ENCODE results near the gene LIN7A. TPM values are rescaled to one million over a fixed set of nuclear protein-coding genes. Genes with fewer than 3 reads are reported as not detected.

The LIN7A gene
- total RNA-seq, 6 experiments from 2014 or later = 13.4 to 23.0 (median 20.2) TPM

DNA sequence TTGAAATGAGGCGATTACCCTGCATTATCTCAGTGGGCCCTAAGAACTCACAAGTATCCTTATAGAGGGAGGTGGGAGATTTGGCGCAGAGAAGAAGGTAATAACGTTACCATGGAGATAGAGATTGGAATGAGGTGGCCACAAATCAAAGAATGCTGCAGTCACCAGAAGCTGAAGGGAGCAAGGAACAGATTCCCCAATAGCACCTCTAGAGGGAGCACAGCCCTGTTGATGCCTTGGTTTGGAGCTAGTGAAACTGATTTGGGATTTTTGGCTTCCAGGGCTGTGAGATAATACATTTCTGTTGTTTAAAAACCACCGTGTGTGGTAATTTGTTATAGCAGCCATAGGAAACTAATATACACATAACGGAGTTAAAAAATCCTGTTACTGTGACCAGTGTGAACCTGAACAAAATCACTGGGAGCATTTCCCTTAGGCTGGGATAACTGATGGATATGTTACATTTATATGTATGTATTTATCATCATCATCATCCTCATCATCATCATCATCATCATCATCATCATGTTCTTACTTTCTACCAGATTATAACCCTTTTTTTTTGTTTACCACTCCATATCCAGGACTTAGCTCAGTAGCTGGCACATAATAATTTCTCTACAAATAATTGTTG, 100.3 kb downstream of the LIN7A start:
- no peak for DNase-seq

DNA sequence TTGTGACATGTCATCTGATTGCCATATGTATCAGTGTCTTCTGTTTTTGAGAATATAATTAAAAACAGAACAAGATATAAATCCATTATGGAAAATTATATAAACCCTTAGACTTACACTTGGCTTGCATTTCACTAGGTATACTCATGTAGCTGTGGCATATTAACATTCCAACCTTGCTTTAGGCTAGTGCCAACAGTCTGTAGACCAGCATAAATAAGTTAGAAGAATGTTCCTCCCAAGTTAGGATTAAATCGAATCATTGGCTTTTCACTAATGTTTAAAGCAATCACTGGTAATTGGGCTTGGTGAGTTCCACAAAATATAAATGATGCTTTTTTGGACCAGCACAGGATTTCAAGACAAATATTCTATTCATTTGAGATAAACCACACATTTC, 103.0 kb downstream of the LIN7A start:
- no peak overlapping the region for H3K4me3 ChIP-seq
- H3K4me1 ChIP-seq = peaks cover 0 to 20% (median 0%) of the 10 kb centered on the region in 4 donors
- TF ChIP-seq, protein P1, sequence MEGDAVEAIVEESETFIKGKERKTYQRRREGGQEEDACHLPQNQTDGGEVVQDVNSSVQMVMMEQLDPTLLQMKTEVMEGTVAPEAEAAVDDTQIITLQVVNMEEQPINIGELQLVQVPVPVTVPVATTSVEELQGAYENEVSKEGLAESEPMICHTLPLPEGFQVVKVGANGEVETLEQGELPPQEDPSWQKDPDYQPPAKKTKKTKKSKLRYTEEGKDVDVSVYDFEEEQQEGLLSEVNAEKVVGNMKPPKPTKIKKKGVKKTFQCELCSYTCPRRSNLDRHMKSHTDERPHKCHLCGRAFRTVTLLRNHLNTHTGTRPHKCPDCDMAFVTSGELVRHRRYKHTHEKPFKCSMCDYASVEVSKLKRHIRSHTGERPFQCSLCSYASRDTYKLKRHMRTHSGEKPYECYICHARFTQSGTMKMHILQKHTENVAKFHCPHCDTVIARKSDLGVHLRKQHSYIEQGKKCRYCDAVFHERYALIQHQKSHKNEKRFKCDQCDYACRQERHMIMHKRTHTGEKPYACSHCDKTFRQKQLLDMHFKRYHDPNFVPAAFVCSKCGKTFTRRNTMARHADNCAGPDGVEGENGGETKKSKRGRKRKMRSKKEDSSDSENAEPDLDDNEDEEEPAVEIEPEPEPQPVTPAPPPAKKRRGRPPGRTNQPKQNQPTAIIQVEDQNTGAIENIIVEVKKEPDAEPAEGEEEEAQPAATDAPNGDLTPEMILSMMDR (IDR thresholded peaks at IDR 0.05) = no peak
- TF ChIP-seq POLR2A (IDR thresholded peaks at IDR 0.05) = no peak
- 29% methylated on average over 1 of the region's 1 CpG for WGBS (ENCODE audit: insufficient coverage, low coverage, low lambda C conversion rate, missing lambda C conversion rate)
- DNase-seq = no peak
- intact Hi-C loops (cut with DNase I) = loop anchor here in 1 of 2 donors (10.0 kb wide), 1 partner anchor 110 kb away; no protein-coding TSS in a partner anchor
- H3K9me3 ChIP-seq = no peaks in the 10 kb centered on the region
- no peak for ATAC-seq
- H3K27ac ChIP-seq = no peak overlapping the region
- no peaks in the 10 kb centered on the region for H3K27me3 ChIP-seq
- no peaks in the 10 kb centered on the region for H3K36me3 ChIP-seq

More for the DNA sequence above, 100.3 kb downstream of the LIN7A start:
- H3K4me3 ChIP-seq = no peak overlapping the region
- intact Hi-C loops (cut with DNase I) = loop anchor here in 1 of 2 donors (10.0 kb wide), 1 partner anchor 107 kb away; no protein-coding TSS in a partner anchor
- peak overlapping the region in 1 of 3 donors; percentile 35 for H3K27ac ChIP-seq
- TF ChIP-seq POLR2A (IDR thresholded peaks at IDR 0.05) = no peak
- TF ChIP-seq, protein P1 (IDR thresholded peaks at IDR 0.05) = peak; percentile 71 to 82 (median 78)
- WGBS (ENCODE audit: insufficient coverage, low coverage, low lambda C conversion rate, missing lambda C conversion rate) = 27% methylated on average over 5 of the region's 5 CpGs
- H3K27me3 ChIP-seq = no peaks in the 10 kb centered on the region
- peak; percentile 91 to 94 (median 92) for ATAC-seq
- peaks cover 0 to 3% (median 0%) of the 10 kb centered on the region in 4 donors for H3K36me3 ChIP-seq
- H3K4me1 ChIP-seq = peaks cover 0 to 20% (median 0%) of the 10 kb centered on the region in 4 donors
- no peaks in the 10 kb centered on the region for H3K9me3 ChIP-seq

DNA sequence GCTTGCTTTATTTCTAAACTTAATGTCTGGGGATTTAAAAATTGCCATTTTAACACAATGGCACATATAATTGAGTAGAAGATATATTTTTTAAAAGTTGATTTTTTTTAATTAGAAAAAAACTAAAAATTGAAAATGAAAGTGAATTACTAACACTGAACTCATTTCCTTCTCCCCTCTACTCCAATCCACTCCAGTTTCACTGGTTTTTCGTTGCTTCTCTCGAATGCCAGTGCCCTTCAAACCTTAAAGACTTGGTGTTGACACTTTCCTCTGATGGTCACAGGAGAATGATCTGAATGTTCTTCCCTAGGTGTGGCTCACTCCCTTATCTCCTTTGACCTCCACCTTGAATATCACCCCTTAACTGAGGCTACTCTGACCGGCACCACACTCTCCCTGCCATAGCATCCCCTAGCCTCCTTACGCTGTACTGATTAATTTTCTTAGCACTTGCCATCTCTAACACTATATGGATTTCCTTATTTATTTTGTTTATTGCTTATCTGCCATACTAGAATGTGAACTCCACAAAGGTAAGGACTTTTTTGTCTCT, 107.1 kb downstream of the LIN7A start:
- DNase-seq = no peak
- ATAC-seq = no peak
- Histone ChIP-seq H3K27me3 (no peaks in the 10 kb centered on the region), H3K4me3 (no peak overlapping the region), H3K9me3 (no peaks in the 10 kb centered on the region), H3K36me3 (no peaks in the 10 kb centered on the region), H3K4me1 (no peaks in the 10 kb centered on the region), H3K27ac (no peak overlapping the region)
- TF ChIP-seq, protein P1 (IDR thresholded peaks at IDR 0.05) = no peak
- TF ChIP-seq POLR2A (IDR thresholded peaks at IDR 0.05) = no peak
- intact Hi-C loops (cut with DNase I) = loop anchor here in 1 of 2 donors (10.0 kb wide), 1 partner anchor 114 kb away; no protein-coding TSS in a partner anchor
- 80% methylated on average over 4 of the region's 4 CpGs for WGBS (ENCODE audit: insufficient coverage, low coverage, low lambda C conversion rate, missing lambda C conversion rate)

DNA sequence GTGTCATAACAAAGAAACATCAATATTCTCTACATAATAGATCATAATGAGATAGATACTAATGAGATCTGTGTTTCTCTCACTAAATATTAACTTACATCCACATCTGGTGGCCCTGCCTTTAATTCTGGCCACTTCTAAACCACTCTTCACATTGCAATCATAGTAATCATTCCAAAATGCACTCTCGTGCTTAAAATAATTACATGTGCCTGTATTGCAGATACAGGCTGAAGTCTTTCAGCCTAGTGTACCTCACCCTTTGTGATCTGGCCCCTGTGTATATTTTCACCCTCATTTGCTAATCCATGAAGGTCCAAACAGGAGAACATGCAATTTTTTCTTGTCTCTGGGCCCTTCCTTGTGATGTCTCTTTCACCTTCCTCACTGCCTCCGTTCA, 108.0 kb downstream of the LIN7A start:
- no peaks in the 10 kb centered on the region for H3K4me1 ChIP-seq
- no peak overlapping the region for H3K27ac ChIP-seq
- DNase-seq (no peak), ATAC-seq (no peak)
- WGBS (ENCODE audit: insufficient coverage, low coverage, low lambda C conversion rate, missing lambda C conversion rate) = 85% methylated on average over 2 of the region's 2 CpGs
- H3K9me3 ChIP-seq = no peaks in the 10 kb centered on the region
- H3K4me3 ChIP-seq = no peak overlapping the region
- TF ChIP-seq, protein P1 (IDR thresholded peaks at IDR 0.05) = no peak
- no peak for TF ChIP-seq POLR2A (IDR thresholded peaks at IDR 0.05)
- no peaks in the 10 kb centered on the region for H3K27me3 ChIP-seq
- intact Hi-C loops (cut with DNase I) = loop anchor here in 1 of 2 donors (10.0 kb wide), 1 partner anchor 115 kb away; no protein-coding TSS in a partner anchor
- no peaks in the 10 kb centered on the region for H3K36me3 ChIP-seq
